ENCODE data around the gene APBB2. TPM values are rescaled to one million over a fixed set of nuclear protein-coding genes. Genes with fewer than 3 reads are reported as not detected.

APBB2 gene
- total RNA-seq, 2 donors from 2014 or later, result 37.3 to 75.3 TPM

- Histone ChIP-seq H3K27me3 (no peaks in the 10 kb centered on the region), H3K4me1 (peaks cover 0 to 33% of the 10 kb centered on the region in 2 donors), H3K4me3 (no peak overlapping the region), H3K27ac (peak overlapping the region; percentile 62 to 85), H3K36me3 (peaks cover 11% of the 10 kb centered on the region), H3K9me3 (no peaks in the 10 kb centered on the region)
- TF ChIP-seq, protein P1, sequence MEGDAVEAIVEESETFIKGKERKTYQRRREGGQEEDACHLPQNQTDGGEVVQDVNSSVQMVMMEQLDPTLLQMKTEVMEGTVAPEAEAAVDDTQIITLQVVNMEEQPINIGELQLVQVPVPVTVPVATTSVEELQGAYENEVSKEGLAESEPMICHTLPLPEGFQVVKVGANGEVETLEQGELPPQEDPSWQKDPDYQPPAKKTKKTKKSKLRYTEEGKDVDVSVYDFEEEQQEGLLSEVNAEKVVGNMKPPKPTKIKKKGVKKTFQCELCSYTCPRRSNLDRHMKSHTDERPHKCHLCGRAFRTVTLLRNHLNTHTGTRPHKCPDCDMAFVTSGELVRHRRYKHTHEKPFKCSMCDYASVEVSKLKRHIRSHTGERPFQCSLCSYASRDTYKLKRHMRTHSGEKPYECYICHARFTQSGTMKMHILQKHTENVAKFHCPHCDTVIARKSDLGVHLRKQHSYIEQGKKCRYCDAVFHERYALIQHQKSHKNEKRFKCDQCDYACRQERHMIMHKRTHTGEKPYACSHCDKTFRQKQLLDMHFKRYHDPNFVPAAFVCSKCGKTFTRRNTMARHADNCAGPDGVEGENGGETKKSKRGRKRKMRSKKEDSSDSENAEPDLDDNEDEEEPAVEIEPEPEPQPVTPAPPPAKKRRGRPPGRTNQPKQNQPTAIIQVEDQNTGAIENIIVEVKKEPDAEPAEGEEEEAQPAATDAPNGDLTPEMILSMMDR (IDR thresholded peaks at IDR 0.05), result no peak
- no peak for DNase-seq (ENCODE audit: low spot score)
These were observed 338.7 kb downstream of the APBB2 start for GRCh38 chr4:40875507-40876150.

- Histone ChIP-seq H3K4me3 (no peak overlapping the region), H3K36me3 (peaks cover 4% of the 10 kb centered on the region), H3K27ac (peak overlapping the region; percentile 62 to 85), H3K27me3 (no peaks in the 10 kb centered on the region), H3K4me1 (peaks cover 0 to 33% of the 10 kb centered on the region in 2 donors), H3K9me3 (no peaks in the 10 kb centered on the region)
- TF ChIP-seq, protein P1 (IDR thresholded peaks at IDR 0.05), result no peak
- DNase-seq (ENCODE audit: low spot score), result no peak
These were observed 339.4 kb downstream of the APBB2 start for GRCh38 chr4:40874901-40875300.

- H3K36me3 ChIP-seq, result no peaks in the 10 kb centered on the region
These were observed 340.0 kb downstream of the APBB2 start for GRCh38 chr4:40874331-40874730.

DNA sequence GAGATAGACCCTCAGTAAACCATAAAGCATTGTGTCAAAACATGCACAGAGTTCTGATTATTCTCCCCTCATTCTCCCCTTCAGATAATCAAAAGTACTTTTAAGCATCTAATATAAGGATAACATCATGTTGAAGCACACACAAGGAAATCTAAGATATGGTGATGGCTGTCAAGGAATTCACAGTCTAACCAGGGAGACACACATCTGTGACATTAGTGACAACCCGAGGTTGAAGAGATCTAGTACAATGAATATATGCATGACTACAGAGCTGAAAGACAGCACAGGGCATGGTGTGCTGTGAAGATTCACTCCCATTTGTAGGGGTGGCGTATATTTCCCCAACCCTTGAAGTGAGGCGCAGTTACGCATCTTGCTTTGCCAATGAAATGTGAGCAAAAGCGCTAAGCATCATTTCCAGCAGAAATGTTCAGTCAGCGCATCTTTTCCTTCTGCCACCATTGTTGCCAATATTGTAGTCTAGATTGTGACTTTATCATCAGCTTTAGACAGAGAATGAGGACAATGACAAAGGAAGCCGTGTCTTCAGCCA is 342.6 kb downstream of the APBB2 start:
- Histone ChIP-seq H3K4me1 (peaks cover 0 to 13% of the 10 kb centered on the region in 2 donors), H3K27ac (no peak overlapping the region), H3K36me3 (no peaks in the 10 kb centered on the region), H3K4me3 (no peak overlapping the region), H3K27me3 (no peaks in the 10 kb centered on the region), H3K9me3 (no peaks in the 10 kb centered on the region)
- DNase-seq (ENCODE audit: low spot score), result no peak
- TF ChIP-seq, protein P1 (IDR thresholded peaks at IDR 0.05), result no peak

More at GRCh38 chr4:40874331-40874730, 340.0 kb downstream of the APBB2 start:
- TF ChIP-seq, protein P1 (IDR thresholded peaks at IDR 0.05), result no peak
- Histone ChIP-seq H3K27me3 (no peaks in the 10 kb centered on the region), H3K9me3 (no peaks in the 10 kb centered on the region), H3K4me1 (peaks cover 0 to 33% of the 10 kb centered on the region in 2 donors), H3K4me3 (no peak overlapping the region), H3K27ac (peak overlapping the region; percentile 62 to 85)
- no peak for DNase-seq (ENCODE audit: low spot score)

DNA sequence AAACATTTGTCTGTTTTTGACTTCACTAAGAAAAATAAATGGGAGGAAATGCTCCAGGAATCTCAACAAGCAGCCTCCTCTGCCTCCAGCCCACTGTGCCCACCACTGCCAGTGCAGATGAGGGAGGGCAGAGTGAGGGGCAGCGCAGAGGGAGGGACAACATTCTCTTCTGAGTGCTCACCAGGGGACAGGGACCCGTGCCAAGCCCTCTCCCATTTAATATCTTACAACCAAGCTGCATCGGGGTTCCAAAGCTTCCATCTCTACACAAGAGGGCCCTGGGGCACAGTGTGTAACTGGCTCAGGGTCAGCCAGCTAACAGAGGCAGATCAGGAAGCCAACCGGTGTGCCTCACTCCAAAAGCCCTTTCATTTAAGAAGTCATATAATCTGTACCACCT is 344.2 kb downstream of the APBB2 start:
- H3K27ac ChIP-seq, result no peak overlapping the region
- H3K4me3 ChIP-seq, result no peak overlapping the region
- TF ChIP-seq, protein P1 (IDR thresholded peaks at IDR 0.05), result no peak
- no peaks in the 10 kb centered on the region for H3K36me3 ChIP-seq
- peaks cover 0 to 7% of the 10 kb centered on the region in 2 donors for H3K4me1 ChIP-seq
- H3K9me3 ChIP-seq, result no peaks in the 10 kb centered on the region
- H3K27me3 ChIP-seq, result no peaks in the 10 kb centered on the region
- no peak for DNase-seq (ENCODE audit: low spot score)

All from right atrium auricular region (tissue), 2 donors.